Measurements from ENCODE around the gene FAM89B.

FAM89B gene

GRCh38 chr11:65573391-65574079, 1.2 kb downstream of the FAM89B start:
- no peak for DNase-seq (ENCODE audit: low read depth in 2 of 3, low spot score in 1 of 3)

- DNase-seq (ENCODE audit: low read depth in 2 of 3, low spot score in 1 of 3): peak; percentile 88 to 91 (median 88)
Measured at GRCh38 chr11:65574109-65574810, 1.9 kb downstream of the FAM89B start.

GRCh38 chr11:65574811-65575567, 2.7 kb downstream of the FAM89B start:
- DNase-seq (ENCODE audit: low read depth in 2 of 3, low spot score in 1 of 3): no peak

GRCh38 chr11:65575568-65576231, 3.4 kb downstream of the FAM89B start, which contains the start of gene EHBP1L1:
EHBP1L1 (plus strand) TSS chr11:65576053; CDS start chr11:65576303, 250 bp downstream.
- peak; percentile 60 to 73 (median 62) for DNase-seq (ENCODE audit: low read depth in 2 of 3, low spot score in 1 of 3)

GRCh38 chr11:65576232-65576866, 4.0 kb downstream of the FAM89B start:
- no peak for DNase-seq (ENCODE audit: low read depth in 2 of 3, low spot score in 1 of 3)

- no peak for DNase-seq (ENCODE audit: low read depth in 2 of 3, low spot score in 1 of 3)
Measured at GRCh38 chr11:65576867-65577755, 4.8 kb downstream of the FAM89B start.

- no peak for DNase-seq (ENCODE audit: low read depth in 2 of 3, low spot score in 1 of 3)
Measured at GRCh38 chr11:65577756-65578109, 5.4 kb downstream of the FAM89B start.

GRCh38 chr11:65578134-65578533, 5.8 kb downstream of the FAM89B start:
- DNase-seq (ENCODE audit: low read depth in 2 of 3, low spot score in 1 of 3): no peak

GRCh38 chr11:65578667-65579066, 6.3 kb downstream of the FAM89B start:
- DNase-seq (ENCODE audit: low read depth in 2 of 3, low spot score in 1 of 3): no peak

- DNase-seq (ENCODE audit: low read depth in 2 of 3, low spot score in 1 of 3): no peak
Measured at GRCh38 chr11:65579291-65579690, 7.0 kb downstream of the FAM89B start.

- DNase-seq (ENCODE audit: low read depth in 2 of 3, low spot score in 1 of 3): no peak
Measured at GRCh38 chr11:65580031-65580692, 7.8 kb downstream of the FAM89B start.

GRCh38 chr11:65580756-65581155, 8.4 kb downstream of the FAM89B start:
- DNase-seq (ENCODE audit: low read depth in 2 of 3, low spot score in 1 of 3): no peak

GRCh38 chr11:65581928-65582327, 9.6 kb downstream of the FAM89B start:
- no peak for DNase-seq (ENCODE audit: low read depth in 2 of 3, low spot score in 1 of 3)

- DNase-seq (ENCODE audit: low read depth in 2 of 3, low spot score in 1 of 3): no peak
Measured at GRCh38 chr11:65583589-65583988, 11.3 kb downstream of the FAM89B start.

GRCh38 chr11:65584106-65584505, 11.8 kb downstream of the FAM89B start:
- no peak for DNase-seq (ENCODE audit: low read depth in 2 of 3, low spot score in 1 of 3)

- DNase-seq (ENCODE audit: low read depth in 2 of 3, low spot score in 1 of 3): no peak
Measured at GRCh38 chr11:65584723-65585171, 12.4 kb downstream of the FAM89B start.

- DNase-seq (ENCODE audit: low read depth in 2 of 3, low spot score in 1 of 3): no peak
Measured at GRCh38 chr11:65585396-65586246, 13.3 kb downstream of the FAM89B start.

GRCh38 chr11:65586247-65586630, 13.9 kb downstream of the FAM89B start:
- DNase-seq (ENCODE audit: low read depth in 2 of 3, low spot score in 1 of 3): no peak
